Esophagus mucosa (tissue), 1 donor: ENCODE results near the gene LRRC51. TPM values are rescaled to one million over a fixed set of nuclear protein-coding genes. Genes with fewer than 3 reads are reported as not detected.
"Not testable (repeated sequence)": the region's sequence is repeated elsewhere in the genome, so short reads cannot be mapped to it uniquely, and the experiment has no call there.

Experiments
- ATAC-seq: fragments of 200-7000 bp; cut with Tn5 transposase; one replicate; pipeline ENCODE4 v1.9.1; 2020
- total RNA-seq: library from RNA; stranded (reverse); gene quantifications from one replicate; pipeline ENCODE4 v1.2.4, GENCODE V29; 2023
- donor health status: DM: yes; HTN: yes; CAD: no.

LRRC51 gene
- total RNA-seq, 1 donor from 2014 or later = 5.5 TPM

DNA sequence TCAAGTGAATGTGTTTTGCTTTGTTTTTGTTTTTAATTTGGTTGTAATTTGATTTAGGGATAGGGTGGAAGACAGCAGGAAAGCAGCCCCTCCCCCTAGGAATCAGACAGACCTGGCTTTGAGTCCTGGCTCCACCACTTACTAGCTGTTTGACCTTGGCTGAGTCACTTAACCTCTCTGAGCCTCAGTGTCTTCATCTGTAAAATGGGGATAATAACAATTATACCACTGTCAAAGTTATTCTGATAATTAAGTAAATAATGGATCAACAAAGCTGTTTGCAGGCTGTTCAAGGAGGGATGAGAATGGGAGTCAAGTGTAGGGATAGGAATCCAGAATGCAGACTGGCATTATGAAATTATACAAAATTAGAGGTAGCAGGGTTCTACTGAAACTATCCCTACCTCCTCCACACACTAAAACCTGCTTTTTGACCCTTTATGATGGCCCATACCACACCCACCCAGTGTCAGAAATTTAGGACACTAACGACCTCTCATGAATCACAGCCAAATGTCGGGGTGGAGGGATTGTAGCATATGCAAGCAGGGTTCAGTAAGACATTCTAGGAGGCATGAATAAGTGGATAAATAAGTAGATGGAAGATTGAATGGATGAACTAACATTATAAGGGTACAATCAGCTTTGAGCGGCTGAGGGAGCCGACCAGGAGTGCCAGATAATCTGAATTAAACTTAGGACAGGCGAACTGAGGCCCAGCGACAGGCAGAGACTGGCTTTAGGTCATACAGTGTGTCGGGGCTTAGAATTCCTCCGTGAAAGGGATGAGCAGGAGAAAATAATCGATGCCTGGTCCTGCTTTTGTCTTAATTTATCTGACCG lies 30.9 kb downstream of the LRRC51 start:
- no peak for ATAC-seq

DNA sequence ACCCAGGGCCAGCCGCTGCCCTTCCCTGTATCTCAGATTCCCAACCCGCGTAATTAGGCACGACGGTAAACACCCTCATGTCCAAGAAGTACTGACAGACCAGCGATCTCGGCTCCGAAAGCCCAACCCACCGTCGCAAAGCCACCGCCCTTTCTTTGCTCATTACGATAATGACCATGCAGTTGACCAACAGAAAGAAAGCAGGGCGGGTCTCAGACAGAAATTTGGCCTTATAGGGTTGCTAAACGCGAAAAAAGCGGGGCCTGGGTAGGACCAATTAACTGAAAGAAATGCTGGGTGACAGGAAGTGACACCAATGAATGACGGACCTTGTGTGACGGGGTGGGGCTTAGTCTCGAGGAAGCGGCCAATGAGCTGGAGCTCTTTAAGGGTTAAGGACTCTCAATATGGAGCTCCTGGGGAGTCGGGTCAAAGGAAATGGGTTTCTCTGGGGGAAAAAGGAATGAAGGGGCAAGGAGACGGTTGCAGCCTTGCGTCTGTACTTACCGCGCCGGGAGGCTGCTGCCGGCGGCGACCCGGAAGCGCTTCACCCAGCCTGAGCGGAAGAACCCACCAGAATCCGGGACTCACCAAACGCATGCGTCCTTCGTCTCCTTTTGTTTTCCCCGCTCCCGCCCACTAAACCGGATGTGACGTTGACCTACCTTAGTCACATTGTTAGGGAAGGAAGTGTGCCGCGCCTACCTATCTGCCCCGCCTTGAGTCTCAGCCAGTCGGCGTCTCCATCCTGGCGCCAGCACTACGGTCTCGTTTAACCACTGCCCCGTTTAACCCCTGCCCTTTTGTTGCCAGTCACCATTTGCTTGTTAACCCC lies 31.7 kb downstream of the LRRC51 start, which contains the start of gene ANAPC15:
Gene ANAPC15 (minus strand): TSS at position 553 of the 835 bp plus-strand sequence. CDS start 1,419 bp downstream, outside the sequence.
- peak; percentile 92 for ATAC-seq

DNA sequence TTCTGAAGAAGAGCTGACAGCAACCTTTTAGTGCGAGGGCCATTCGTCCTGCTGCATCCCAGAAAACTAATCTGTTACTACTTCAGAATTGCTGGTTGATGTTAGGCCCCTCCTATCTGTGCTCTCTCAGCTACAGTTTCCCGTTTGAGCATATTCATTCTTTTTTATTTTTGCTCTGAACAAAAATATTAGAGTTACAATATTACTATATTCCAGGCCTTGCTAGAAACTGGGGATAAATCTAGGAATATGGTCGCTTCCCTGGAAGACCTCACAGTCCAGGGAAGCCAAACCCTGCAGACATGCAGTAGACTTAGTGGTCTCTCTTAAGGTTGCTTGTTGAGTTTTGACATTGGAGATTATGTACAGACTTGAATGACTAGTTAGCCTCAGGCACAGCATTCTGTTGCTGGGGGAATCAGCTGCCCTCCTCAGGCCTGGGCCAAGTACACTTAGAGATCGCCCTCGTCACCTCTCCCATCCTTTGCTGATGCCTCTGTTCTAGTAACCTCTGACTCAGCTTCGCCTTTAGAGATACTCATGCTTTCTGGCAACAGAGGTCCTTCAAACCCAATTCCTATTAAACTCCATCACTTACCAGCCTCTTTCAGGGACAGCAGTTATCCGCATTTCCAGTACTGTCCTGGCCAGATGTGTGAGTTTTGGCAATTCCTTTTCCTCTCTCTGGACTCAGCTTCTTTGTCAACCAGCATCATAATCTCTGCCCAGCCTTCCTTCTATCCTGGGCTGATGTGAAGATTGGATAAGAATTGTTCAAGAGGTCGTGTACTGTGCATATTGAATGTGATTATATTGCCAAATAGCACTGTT lies 32.5 kb downstream of the LRRC51 start:
- ATAC-seq = peak; percentile 1

DNA sequence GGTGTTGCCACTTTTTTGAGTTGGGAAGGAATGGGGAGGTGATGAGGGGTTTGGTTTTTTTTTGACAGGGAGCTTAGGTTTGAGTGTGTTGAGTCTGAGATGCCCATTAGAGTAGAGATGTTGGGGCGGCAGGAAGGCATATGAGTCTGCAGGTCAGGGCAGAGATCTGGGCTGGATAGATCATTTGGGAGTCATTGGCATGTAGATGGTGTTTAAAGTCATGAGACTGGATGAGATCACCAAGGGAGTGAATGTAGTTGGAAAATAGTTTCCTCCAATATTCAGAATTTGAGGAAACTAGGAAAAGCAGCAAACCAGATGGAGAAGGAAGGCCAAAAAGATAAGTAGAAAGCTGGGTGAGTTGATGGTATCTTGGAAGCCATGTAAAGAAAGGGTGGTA lies 33.9 kb downstream of the LRRC51 start:
- ATAC-seq = no peak

DNA sequence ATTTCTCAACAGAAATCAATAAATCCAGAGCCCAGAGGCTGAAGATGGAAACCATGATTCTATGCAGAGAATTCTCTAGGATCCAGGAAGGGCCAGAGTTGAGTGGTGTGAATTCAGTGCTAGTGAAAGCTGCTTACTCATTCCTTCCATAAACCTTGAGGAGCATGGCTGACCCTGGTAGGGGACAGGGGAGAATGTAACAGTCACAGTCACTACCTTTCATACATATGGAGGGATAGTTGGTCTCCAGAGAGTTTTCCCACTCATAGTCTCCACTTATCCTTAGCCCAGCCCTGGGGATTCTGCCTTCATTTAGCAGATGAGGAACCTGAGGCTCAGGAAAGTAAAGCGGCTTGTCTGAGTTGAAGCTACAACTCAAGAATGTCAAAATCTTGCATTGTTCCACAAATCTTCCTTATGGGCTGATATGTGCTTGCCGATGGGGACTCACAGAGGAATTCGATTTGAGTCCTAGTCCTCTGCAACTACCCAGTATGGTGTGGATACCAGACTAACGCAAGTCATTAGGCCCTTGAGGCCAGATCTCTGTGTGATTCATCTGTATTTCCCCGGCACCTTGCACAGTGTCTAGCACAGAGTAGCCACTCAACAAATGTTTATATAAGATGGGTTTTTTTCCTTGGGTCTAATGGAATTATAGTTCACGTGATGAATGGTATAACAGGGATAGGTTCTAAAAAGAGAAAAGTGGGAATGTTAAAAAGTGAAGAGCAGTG lies 35.5 kb downstream of the LRRC51 start:
- no peak for ATAC-seq

DNA sequence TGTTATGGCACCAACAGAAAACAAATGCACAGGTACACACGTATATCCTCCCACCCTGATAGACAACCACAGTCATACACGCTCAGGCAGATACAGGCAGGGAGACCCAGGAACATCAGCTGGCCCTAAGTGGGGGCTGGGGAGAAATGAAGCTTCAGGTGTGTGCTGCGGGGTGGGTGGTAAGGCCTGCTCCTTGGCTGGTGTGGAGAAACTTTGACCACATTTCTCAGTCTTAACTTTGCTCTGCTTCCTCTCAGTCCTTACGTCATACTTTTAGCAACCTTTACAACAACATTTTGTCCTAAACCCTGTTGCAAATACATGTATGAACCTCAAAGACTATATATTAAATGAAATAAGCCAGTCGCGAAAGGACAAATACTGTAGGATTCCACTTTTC lies 38.5 kb downstream of the LRRC51 start:
- ATAC-seq = no peak

DNA sequence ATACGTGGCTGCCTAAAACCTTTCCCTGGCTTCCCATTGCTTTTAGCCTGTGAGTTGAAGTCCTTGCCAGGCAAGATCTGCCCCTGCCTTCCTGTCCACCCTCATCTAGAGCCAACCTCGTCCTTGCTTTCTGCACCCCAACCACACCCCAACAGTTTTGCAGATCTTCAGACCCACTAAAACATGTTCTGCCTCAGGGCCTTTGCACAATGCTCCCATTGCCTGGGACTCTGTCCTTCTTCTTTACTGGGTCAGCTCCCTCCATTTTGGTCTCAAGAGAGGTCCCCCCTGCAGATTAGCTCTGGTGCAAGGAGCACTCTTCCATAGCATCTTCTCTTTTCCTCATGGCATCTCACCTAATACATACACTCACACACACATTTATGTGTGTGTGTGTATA lies 40.3 kb downstream of the LRRC51 start:
- ATAC-seq = no peak

DNA sequence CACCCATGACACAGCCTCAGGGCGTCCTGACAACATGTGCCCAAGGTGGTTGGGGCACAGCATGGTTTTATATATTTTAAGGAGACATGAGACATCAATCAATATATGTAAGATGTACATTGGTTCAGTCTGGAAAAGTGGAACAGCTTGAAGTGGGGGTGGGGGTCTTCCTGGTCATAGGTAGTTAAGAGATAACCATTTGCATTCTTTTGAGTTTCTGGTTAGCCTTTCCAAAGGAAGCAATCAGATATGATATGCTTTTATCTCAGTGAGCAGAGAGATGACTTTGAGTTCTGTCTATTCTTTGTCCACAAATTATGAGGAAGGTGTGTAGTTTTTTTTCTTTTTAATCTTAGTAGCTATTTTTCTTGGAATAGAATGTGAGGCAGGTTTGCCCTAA lies 42.0 kb downstream of the LRRC51 start:
- ATAC-seq = no peak

DNA sequence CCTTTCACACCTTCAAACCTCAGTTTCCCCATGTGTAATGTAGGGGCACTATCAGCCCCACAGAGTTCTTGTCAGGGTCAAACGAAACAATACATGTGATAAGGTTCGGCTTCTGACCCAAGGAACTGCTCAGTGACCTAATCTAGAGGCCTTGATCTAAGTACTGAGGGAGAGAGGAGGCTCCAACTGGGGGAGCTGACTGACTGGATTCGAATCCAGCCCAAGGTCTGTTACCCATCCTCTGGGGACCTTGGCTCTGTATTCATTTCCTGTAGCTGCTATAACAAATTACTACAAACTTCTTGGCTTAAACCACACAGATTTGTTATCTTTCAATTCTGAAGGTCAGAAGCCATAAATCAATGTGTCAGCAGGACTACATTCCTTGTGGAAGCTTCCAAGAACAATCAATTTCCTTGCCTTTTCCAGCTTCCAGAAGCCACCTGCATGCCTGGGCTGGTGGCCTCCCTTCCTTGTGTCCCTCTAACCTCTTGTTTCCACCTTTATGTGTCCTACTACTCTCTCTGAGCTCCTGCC lies 42.5 kb downstream of the LRRC51 start:
- no peak for ATAC-seq

DNA sequence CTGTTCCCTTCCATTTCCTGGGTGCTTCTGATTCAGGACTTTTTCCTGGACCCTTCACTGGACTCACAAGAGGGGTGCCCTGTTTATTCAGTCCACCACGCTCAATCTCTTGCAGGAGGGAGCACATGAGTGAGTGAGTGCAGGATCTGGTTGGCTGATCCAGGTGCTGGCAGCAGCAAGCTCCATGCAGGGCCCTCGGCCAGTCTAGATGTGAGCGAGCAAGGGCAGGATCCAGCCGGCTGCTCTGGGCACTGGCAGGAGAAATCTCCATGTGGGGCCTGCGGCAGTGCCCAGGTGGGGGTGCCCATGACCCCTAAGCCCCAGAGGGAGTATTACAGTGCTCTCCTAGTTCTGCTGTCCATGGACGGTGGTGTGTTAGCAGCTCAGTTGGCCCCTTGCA lies 43.4 kb downstream of the LRRC51 start:
- peak; percentile 48 for ATAC-seq

DNA sequence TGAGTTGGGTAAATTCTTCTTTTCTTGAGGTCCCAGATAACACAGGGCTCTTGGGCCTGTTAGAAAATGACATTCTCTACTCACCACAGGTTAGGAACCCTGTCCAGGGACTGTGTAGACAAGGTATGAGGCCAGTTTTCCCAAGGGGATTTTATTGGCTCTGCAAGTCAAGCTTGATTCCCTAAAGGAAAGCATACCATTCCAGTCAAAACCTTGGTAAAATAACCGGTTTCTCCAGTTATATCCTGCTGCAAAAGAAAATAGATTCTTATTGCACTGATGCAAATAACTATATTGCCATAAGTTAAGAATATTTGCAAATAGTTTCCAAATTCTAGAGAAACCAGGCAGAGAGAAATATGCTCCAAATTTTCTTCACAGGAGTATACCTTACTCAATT lies 45.3 kb downstream of the LRRC51 start:
- ATAC-seq = no peak

DNA sequence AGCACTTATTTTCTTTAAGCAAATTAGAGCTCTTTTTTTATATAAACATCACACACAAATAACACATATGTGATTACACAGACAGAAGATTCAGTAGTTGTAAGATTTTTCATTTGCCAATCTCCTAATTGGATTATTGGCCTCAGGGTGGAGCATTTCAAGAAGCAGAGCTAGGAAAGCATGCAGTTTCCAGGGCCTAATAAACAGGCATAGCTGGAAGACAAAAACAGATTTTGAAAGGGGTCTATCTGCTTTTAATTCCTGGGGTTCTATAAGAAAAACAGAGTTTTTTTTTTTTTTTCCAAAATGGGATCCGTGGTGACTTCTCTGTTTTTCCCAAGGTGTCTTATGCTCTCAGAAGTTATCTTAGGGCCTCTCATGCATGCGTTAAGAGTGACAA lies 47.3 kb downstream of the LRRC51 start:
- no peak for ATAC-seq

DNA sequence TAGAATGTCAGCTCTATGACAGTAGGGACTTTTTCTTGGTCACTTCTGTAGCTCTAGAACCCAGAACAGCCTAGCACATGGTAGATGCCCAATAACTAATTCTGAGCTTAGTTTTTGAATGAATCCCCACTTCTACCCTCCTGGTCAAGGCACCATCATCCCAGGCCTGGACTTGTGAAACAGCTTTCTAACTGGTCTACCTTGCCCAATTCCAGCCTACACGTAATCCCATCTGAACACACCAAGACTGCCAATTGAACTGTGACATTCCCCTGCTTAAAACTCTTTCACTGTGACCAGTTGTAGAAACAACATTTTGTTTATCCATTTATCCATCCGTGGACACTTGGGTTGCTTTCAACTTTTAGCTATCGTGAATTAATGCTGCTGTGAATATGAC lies 48.7 kb downstream of the LRRC51 start:
- ATAC-seq = no peak

DNA sequence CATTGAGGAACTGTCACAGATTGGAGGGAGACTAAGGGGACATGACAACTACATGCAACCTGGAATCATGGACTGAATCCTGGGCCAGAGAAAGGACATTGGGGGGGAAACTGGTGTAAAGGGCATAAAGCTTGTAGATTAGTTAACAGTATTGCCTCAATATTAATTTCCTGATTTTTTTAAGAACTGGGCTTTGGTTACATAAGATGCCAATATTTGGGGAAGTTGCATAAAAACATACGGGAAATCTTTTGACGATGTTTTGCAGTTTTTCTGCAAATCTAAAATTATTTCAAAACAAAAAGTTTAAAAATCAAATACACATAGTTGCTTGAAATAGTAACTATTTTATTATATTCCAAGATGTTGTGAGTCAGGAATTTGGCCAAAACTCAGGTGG lies 52.0 kb downstream of the LRRC51 start:
- ATAC-seq = no peak

DNA sequence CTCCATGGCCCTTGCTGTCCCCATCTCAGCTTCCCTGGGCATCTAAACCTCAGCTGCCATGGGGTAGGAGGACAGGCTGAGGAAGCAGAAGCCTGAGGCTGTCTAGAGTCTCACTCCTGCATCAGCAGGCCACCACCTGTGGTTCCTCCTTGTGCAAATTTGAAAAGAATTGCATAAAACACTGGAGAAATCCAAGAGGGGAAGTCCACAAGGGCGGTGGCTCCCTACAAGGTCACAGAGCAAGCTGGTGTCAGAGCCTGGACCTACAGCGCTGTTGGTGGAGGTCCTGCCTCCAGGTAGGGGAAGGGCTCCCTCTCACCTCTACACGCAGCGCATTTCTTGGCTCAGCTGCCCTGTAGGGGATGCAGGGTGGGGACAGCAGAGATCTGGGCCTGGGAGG lies 54.8 kb downstream of the LRRC51 start, which contains the start of gene FOLR3:
Gene FOLR3 (plus strand): TSS at position 253 of the 400 bp plus-strand sequence. CDS start 228 bp downstream, outside the sequence.
- not testable (repeated sequence) for ATAC-seq

DNA sequence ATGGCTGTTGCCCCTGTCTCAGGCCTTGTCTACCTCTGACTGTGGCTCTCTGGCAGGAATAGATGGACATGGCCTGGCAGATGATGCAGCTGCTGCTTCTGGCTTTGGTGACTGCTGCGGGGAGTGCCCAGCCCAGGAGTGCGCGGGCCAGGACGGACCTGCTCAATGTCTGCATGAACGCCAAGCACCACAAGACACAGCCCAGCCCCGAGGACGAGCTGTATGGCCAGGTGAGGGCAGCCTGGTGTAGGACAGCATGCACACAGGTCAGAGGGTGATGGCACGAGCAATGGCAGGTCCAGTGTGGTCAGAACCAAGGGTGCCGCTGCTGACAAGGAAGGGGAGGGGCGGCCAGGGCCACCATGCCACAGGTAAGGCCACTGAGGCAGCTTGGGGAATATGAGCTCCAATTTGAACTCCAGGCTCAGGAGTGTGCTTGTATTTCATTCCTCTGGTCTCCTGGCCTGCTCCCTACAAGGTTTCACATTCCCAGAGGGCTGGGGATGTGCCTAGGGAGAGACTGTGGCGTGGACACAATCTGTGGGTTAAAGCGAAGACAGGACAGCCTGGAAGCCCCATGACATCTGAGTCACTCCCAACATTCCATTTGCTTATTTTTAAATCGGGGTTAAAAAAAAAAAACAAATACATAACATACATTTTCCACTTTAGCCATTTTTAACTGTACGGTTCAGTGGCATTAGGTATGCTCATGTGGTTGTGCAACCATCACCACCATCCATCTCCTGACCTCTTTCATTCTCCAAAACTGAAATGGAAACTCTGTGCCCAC lies 55.4 kb downstream of the LRRC51 start:
- ATAC-seq = peak; percentile 34

DNA sequence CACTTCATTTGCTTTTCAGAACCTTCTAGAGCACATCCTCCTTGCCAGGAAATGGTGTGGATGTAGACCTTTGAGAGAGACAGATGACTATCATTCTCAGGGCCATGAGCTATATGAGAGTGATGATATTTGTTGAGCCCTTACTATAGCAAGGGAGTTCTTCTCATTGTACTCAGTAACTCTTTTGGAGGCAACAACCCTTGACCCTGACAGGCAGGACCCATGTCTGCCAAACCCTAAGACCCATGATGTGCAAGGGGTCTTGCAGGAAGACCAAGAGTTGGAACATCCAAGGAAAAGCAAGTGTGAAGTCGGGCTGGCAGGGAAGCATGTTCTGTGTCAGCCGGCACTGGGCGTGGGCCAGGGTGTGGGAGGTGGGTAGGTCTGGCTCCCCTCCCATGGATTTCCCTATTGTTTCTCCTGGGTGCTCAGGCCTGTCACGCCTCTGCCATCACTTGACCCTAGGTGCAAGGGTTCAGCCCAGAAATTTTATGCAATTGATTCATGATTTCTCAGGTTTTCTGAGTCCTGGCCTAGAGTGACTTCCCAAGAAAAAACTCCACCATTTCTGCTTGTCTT lies 56.1 kb downstream of the LRRC51 start:
- peak; percentile 90 for ATAC-seq

DNA sequence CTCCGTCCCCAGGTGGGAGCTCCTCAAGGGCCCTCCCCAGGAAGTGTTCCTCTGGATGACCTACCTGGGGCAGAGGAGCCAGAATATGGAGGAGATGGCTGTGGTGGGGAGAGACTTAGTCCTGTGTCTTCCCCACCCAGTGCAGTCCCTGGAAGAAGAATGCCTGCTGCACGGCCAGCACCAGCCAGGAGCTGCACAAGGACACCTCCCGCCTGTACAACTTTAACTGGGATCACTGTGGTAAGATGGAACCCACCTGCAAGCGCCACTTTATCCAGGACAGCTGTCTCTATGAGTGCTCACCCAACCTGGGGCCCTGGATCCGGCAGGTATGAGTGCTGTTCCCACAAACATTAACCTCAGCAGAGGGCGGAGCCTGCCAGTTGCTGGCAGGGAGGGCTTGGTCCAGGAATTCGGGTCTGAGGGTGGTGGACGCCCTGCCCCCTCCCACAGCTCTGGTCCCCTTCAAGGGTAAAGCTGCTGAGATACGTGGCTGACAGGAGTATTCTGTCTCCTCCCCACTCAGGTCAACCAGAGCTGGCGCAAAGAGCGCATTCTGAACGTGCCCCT lies 58.3 kb downstream of the LRRC51 start:
- no peak for ATAC-seq

DNA sequence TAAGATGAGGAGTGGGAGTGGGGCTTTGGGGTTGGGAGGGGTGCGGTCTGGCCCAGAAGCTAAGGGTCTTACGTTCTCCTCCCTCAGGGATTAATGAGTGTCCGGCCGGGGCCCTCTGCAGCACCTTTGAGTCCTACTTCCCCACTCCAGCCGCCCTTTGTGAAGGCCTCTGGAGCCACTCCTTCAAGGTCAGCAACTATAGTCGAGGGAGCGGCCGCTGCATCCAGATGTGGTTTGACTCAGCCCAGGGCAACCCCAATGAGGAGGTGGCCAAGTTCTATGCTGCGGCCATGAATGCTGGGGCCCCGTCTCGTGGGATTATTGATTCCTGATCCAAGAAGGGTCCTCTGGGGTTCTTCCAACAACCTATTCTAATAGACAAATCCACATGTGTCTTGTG lies 58.9 kb downstream of the LRRC51 start:
- ATAC-seq = no peak

DNA sequence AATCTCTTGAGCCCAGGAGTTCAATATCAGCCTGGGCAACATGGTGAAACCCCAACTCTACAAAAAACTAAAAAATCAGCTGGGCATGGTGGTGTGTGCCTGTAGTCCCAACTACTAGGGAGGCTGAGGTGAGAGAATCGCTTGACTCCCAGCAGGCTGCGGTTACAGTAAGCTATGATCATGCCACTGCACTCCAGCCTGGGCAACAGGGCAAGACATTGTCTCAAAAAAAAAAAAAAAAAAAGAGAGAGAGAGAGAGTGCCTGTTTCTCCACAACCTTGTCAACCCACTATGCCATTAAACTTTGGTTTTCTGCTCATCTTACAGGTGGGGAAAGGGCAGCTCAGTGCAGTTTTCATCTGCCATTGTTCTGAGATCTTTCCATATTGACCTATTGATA lies 60.0 kb downstream of the LRRC51 start:
- no peak for ATAC-seq
